HFF-Myc (cell line): ENCODE measurements around the gene CORO7.

Source experiments
- DNase-seq: peaks from one replicate; pipeline ENCODE4 v3.0.0-alpha.2; 2011; ENCODE audit warnings: low read depth; ENCODE audit errors: extremely low read depth
- H3K4me3 ChIP-seq: replicated peaks from 2 replicates; pipeline ENCODE4 v1.5.1; 2011; ENCODE audit warnings: low read depth, mild to moderate bottlenecking, control low read depth, low read length
- TF ChIP-seq, protein P1 (sequence below): IDR thresholded peaks from 2 replicates; pipeline ENCODE4 v1.5.1; 2012; ENCODE audit warnings: mild to moderate bottlenecking, low read depth, low read length, control low read depth; ENCODE audit errors: missing control alignments

The CORO7 gene

DNA sequence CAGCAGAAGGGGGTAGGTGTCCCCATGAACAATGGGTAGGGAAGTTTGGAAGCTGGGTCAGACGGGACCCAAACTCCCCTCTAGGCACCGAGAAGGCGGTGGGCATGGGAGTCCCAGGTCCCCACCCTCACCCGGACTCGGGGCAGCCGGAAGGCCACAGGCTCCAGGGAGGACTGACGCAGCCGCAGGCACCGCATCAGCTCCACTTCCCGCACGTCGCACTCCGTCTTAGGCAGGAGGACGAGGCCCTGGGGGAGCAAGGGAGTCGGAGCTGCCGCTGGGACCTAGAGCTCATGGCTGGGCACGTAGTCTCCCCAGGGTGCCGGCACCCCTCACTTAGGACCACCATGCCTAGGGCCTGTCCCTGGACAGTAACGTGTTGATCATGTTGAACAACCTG, 58.2 kb downstream of the CORO7 start:
- TF ChIP-seq, protein P1, sequence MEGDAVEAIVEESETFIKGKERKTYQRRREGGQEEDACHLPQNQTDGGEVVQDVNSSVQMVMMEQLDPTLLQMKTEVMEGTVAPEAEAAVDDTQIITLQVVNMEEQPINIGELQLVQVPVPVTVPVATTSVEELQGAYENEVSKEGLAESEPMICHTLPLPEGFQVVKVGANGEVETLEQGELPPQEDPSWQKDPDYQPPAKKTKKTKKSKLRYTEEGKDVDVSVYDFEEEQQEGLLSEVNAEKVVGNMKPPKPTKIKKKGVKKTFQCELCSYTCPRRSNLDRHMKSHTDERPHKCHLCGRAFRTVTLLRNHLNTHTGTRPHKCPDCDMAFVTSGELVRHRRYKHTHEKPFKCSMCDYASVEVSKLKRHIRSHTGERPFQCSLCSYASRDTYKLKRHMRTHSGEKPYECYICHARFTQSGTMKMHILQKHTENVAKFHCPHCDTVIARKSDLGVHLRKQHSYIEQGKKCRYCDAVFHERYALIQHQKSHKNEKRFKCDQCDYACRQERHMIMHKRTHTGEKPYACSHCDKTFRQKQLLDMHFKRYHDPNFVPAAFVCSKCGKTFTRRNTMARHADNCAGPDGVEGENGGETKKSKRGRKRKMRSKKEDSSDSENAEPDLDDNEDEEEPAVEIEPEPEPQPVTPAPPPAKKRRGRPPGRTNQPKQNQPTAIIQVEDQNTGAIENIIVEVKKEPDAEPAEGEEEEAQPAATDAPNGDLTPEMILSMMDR = no peak
- no peak for DNase-seq
- no peak overlapping the region for H3K4me3 ChIP-seq

DNA sequence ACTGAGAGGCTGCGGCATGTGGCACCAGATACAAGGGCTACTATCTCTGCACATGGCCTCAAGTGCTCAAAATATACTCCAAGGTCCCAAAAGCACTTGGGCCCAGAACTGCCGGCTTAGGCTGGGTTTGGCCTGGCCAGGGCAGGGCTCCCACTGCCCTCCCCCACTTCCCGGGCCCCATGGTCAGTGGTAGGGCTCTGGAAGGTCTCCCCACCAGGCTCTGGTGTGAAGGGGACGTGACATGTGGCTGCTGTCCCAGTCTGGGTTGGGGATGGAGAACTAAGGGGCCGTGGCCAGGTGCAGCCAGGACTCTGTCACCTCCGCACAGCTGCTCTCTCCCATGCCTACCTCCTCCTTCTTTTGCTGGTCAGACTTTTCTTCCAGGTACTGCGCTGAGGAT, 59.6 kb downstream of the CORO7 start:
- no peak overlapping the region for H3K4me3 ChIP-seq
- TF ChIP-seq, protein P1 = no peak
- DNase-seq = no peak

DNA sequence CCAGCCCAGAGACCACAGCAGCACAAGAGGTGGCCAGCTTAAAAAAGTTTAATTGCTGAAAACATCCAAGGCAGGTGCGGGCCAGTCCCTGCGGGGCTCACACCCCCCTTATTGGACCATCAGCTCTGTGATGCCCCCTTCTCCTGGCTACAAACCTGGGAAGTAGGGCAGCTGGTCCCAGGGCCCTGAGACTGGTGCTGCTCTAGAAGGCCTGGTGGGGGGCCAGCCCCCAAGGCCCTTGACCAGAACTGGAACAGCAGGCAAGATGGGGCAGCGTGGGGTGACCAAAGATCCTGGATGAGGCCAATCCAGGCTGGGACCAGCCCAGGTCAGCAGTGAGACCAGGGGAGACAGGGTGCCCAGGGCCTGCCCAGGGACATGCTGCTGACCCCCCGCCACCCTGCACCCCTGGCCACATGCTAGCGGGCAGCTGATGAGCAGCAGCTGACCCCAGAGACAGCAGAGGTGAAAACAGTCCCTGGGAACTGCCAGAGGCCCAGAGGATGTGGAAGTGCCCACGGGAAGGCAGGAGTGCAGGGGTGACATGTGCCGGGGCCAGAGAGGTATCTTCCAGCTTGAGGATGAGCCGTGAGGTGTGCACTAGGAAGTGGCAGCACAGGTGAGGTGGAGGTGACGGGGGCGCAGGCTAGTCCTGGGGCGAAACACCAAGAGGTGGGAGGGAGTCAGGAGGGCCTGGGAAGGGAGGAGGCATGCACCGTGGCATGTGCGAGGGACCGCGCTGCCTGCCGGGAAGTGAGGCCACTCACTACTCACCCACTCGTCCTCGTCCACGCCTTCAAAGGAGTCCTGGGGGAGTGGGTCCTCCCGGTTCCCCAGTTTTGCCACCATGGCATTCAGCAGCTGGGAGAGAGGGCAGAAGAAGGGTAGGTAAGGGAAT, 61.6 kb downstream of the CORO7 start:
- H3K4me3 ChIP-seq = no peak overlapping the region
- TF ChIP-seq, protein P1 = no peak
- DNase-seq = no peak

DNA sequence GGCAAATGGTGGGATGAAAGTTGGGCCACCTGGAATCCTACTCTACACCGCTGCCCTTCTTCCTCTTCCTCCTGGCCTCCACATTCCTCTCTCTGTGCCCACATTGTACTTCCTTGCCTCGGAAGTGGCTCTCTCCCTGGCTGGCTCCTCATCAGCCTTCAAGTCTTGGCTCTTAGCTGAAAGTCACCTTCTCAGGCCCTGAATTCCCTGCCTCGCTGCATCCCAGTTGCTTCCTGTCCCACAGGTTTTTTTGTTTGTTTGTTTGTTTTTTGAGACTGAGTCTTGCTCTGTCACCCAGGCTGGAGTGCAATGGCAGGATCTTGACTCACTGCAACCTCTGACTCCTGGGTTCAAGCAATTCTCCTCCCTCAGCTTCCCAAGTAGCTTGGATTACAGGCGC, 62.7 kb downstream of the CORO7 start:
- no peak overlapping the region for H3K4me3 ChIP-seq
- TF ChIP-seq, protein P1 = no peak
- no peak for DNase-seq

DNA sequence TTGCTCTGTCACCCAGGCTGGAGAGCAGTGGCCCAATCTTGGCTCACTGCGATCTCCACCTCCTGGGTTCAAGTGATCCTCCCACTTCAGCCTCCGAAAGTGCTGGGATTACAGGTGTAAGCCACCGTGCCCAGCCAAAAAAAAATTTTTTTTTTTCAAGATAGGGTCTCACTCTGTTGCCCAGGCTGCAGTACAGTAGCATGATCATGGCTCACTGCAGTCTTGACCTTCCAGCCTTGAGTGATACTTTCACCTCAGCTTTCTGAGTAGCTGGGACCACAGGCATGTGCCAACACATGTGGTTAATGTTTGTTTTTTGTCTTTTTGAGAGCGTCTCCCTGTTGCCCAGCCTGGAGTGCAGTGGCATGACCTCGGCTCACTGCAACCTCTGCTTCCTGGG, 63.6 kb downstream of the CORO7 start:
- H3K4me3 ChIP-seq = no peak overlapping the region
- TF ChIP-seq, protein P1 = no peak
- DNase-seq = no peak

DNA sequence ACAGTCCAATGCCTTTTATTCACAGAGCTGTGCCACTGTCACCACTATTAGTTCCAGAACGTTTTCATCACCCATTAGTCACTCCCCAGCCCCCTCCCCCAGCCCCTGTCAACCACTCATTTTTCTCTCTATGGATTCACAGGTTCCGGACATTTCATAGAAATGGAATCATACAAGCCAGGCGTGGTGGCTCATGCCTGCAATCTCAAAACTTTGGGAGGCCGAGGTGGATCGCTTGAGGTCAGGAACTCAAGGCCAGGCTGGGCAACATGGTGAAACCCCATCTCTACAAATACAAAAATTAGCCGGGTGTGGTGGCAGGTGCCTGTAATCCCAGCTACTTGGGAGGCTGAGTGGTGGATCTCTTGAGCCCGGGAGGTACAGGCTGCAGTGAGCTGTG, 64.5 kb downstream of the CORO7 start:
- TF ChIP-seq, protein P1 = no peak
- no peak for DNase-seq

More for the DNA sequence above, 64.5 kb downstream of the CORO7 start:
- no peak overlapping the region for H3K4me3 ChIP-seq
